ENCODE data around the gene SLC37A2. TPM values are rescaled to one million over a fixed set of nuclear protein-coding genes. Genes with fewer than 3 reads are reported as not detected.
A peak's percentile ranks its signal among the peaks of the same experiment; 100 is the strongest.

The SLC37A2 gene
- total RNA-seq, 2 donors from 2014 or later, result 1.0 to 1.3 TPM

DNA sequence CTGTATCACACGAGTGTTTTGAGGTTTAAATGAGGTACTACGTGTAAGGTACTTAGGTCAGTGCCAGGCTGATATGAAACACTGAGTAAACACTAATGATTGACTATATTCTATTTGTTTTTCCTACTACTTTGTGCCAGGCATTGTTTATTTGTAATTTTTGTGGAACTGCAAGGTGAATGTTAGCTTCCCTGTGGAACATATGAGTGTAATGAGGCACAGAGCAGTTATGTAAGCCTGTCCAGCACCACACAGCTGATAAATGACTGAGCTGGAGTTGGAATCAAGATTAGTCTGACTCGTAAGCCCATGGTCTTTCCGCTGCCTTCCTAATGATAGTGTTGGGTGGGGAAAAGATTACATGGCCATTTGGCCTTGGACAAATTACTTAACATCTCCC lies 5.9 kb downstream of the SLC37A2 start:
- H3K36me3 Mint-ChIP-seq (ENCODE audit: low read depth), result no peaks in the 10 kb centered on the region
- WGBS, 2 experiments (ENCODE audit: insufficient coverage in 1 of 2, insufficient read length in 1 of 2), result 90 to 100% methylated on average over 2 to 4 of the region's 4 CpGs

DNA sequence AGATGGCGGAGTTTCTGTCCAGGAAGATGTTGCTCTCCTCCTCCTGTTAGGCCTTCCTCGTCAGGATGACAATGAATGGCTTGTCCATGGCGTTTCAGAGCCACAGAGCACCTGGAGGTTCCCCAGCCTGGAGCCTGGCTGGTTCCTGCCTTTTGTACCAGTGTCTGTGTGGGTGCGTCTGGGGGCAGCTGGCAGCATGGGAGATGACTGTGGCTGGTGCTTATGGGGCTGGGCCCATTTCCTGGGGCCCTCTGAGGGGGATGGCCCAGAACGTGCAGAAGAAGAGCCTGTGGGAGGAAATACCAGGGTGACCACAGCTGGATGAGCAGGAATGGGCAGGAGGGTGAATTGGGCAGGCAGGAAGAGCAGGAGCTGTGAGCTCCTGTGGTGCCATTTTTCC lies 6.7 kb downstream of the SLC37A2 start:
- DNase-seq, result no peak
- Histone ChIP-seq H3K9ac (ENCODE audit: extremely low read depth, low read length, poor library complexity, severe bottlenecking) (no peak overlapping the region), H3K9me3 (ENCODE audit: control insufficient read depth, low read length) (no peaks in the 10 kb centered on the region), H3K36me3 (ENCODE audit: control insufficient read depth, insufficient read depth, low read length) (no peaks in the 10 kb centered on the region), H3K4me3 (ENCODE audit: low read length) (no peak overlapping the region), H3K27ac (ENCODE audit: low read depth, low read length) (no peak overlapping the region), H3K4me1 (ENCODE audit: control insufficient read depth, insufficient read depth, low read length) (peaks cover 8% of the 10 kb centered on the region), H3K27me3 (ENCODE audit: control insufficient read depth, insufficient read depth, low read length, poor library complexity, severe bottlenecking) (peaks cover 17% of the 10 kb centered on the region)
- Mint-ChIP-seq H3K36me3 (ENCODE audit: low read depth) (no peaks in the 10 kb centered on the region), H3K4me3 (no peak overlapping the region), H3K27ac (no peak overlapping the region), H3K4me1 (peaks cover 27% of the 10 kb centered on the region), H3K9me3 (no peaks in the 10 kb centered on the region), H3K27me3 (ENCODE audit: insufficient read depth) (peaks cover 28% of the 10 kb centered on the region)
- WGBS, 2 experiments (ENCODE audit: insufficient coverage in 1 of 2, insufficient read length in 1 of 2), result 52 to 85% methylated on average over 2 to 5 of the region's 5 CpGs
- TF ChIP-seq CTCF (conservative IDR thresholded peaks at IDR 0.05), result no peak

More for the DNA sequence above, 5.9 kb downstream of the SLC37A2 start:
- H3K27me3 Mint-ChIP-seq (ENCODE audit: insufficient read depth), result peaks cover 35% of the 10 kb centered on the region
- H3K4me1 Mint-ChIP-seq, result peaks cover 22% of the 10 kb centered on the region
- Histone ChIP-seq H3K4me3 (ENCODE audit: low read length) (no peak overlapping the region), H3K4me1 (ENCODE audit: control insufficient read depth, insufficient read depth, low read length) (peaks cover 8% of the 10 kb centered on the region), H3K9ac (ENCODE audit: extremely low read depth, low read length, poor library complexity, severe bottlenecking) (no peak overlapping the region), H3K27ac (ENCODE audit: low read depth, low read length) (no peak overlapping the region), H3K9me3 (ENCODE audit: control insufficient read depth, low read length) (no peaks in the 10 kb centered on the region), H3K36me3 (ENCODE audit: control insufficient read depth, insufficient read depth, low read length) (no peaks in the 10 kb centered on the region), H3K27me3 (ENCODE audit: control insufficient read depth, insufficient read depth, low read length, poor library complexity, severe bottlenecking) (peaks cover 25% of the 10 kb centered on the region)
- TF ChIP-seq CTCF (conservative IDR thresholded peaks at IDR 0.05), result no peak
- no peak overlapping the region for H3K27ac Mint-ChIP-seq
- no peaks in the 10 kb centered on the region for H3K9me3 Mint-ChIP-seq
- no peak for DNase-seq
- H3K4me3 Mint-ChIP-seq, result no peak overlapping the region

DNA sequence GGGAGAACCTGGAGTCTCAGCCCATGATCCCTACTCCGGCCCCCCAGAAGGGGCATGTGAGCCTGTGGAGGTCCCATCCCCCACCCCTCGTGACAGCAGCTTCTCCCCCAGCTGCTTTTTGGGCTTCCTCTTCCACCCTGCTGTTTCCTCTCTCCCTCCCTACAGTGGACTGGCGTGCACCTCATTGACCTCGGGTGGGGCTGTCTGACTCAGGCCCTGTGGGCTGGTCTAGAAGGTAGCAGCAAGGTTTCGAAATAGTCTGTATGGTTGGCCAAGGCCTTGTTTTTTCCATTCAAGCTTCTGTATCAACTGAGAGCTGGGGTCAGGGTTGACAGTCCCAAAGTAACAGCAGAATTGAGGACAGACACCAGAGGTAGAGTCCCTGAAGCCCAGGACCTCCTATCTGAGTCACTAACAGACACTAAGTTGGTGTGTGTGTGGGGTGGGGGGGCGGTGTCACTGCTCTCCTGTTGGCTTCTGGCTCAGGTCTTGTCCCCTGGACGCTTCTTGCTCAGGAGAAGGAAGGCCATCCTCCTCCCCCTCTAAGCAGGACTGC lies 7.7 kb downstream of the SLC37A2 start:
- H3K27me3 Mint-ChIP-seq (ENCODE audit: insufficient read depth), result peaks cover 18% of the 10 kb centered on the region
- peaks cover 8% of the 10 kb centered on the region for H3K4me1 ChIP-seq (ENCODE audit: control insufficient read depth, insufficient read depth, low read length)

More for the DNA sequence above, 7.7 kb downstream of the SLC37A2 start:
- peak; percentile 42 for DNase-seq
- no peak overlapping the region for H3K4me3 Mint-ChIP-seq
- no peaks in the 10 kb centered on the region for H3K9me3 ChIP-seq (ENCODE audit: control insufficient read depth, low read length)
- H3K27ac ChIP-seq (ENCODE audit: low read depth, low read length), result no peak overlapping the region
- peaks cover 27% of the 10 kb centered on the region for H3K4me1 Mint-ChIP-seq
- H3K4me3 ChIP-seq (ENCODE audit: low read length), result no peak overlapping the region
- no peak for TF ChIP-seq CTCF (conservative IDR thresholded peaks at IDR 0.05)
- no peak overlapping the region for H3K9ac ChIP-seq (ENCODE audit: extremely low read depth, low read length, poor library complexity, severe bottlenecking)
- H3K27me3 ChIP-seq (ENCODE audit: control insufficient read depth, insufficient read depth, low read length, poor library complexity, severe bottlenecking), result peaks cover 7% of the 10 kb centered on the region
- H3K36me3 ChIP-seq (ENCODE audit: control insufficient read depth, insufficient read depth, low read length), result no peaks in the 10 kb centered on the region
- H3K9me3 Mint-ChIP-seq, result no peaks in the 10 kb centered on the region
- no peaks in the 10 kb centered on the region for H3K36me3 Mint-ChIP-seq (ENCODE audit: low read depth)
- 89% methylated on average over 3 to 6 of the region's 7 CpGs for WGBS, 2 experiments (ENCODE audit: insufficient coverage in 1 of 2, insufficient read length in 1 of 2)
- H3K27ac Mint-ChIP-seq, result no peak overlapping the region
